NK-92 treated with Interleukin-12 subunit alpha and Interleukin-12 subunit beta, amount 100 ng/mL, for 24 hours (cell line): ENCODE data around the gene GAPT.

ENCODE experiments used
- DNase-seq: peaks from one replicate; lab custom pipeline; 2025; lab: John Stamatoyannopoulos, UW

Gene GAPT

GRCh38 chr5:58491216-58491892 is at the start of gene GAPT:
Gene GAPT (plus strand): TSS chr5:58491435. CDS start chr5:58494537, 3,102 bp downstream.
- DNase-seq: no peak

DNA sequence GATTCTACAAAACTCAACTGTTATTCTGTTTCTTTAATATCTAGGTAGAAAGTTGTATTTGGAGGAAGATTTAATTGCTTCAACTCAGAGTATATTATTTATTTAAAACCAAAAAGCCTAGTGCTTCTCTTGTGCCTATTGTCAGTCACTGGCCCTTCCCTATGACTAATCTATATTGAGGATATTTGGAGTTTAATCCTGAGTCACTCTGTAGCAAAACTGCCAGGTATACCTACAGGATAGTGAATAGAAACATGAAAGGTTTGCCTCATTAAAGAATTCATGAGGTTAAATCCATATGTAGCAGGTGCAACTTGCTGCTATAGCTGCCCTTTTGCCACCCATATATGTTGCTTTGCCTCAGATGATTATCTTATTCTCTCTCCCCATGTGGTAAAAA is 46.4 kb upstream of the GAPT start:
- DNase-seq: no peak

DNA sequence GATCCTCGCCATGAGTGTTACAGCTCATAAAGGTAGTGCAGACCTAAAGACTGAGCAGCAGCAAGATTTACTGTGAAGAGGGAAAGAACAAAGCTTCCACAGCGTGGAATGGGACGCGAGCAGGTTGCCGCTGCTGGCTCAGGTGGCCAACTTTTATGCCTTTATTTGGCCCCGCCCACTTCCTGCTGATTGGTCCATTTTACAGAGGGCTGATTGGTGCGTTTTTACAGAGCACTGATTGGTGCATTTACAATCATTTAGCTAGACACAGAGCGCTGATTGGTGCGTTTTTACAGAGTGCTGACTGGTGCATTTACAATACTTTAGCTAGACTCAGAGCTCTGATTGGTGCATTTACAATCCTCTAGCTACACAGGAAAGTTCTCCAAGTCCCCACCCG is 45.2 kb upstream of the GAPT start:
- DNase-seq: no peak

DNA sequence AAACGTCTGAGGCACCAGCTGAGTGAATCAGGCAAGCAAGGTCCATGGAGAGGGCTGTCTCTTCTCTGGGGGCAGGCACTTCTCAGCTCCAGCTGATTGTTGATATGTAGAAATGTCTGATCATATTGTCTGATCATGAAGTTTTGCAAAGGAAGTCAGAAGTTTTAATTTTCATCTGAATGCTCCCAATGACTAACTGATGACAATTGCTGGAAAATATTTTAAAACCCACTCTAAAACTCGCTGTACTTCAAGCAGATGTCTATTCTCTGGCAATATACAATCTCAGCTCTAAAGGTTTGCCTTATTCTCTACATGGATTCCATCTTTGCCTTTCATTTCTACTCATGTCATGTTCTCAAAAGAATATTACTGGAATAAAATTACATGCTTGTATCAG is 44.0 kb upstream of the GAPT start:
- no peak for DNase-seq

DNA sequence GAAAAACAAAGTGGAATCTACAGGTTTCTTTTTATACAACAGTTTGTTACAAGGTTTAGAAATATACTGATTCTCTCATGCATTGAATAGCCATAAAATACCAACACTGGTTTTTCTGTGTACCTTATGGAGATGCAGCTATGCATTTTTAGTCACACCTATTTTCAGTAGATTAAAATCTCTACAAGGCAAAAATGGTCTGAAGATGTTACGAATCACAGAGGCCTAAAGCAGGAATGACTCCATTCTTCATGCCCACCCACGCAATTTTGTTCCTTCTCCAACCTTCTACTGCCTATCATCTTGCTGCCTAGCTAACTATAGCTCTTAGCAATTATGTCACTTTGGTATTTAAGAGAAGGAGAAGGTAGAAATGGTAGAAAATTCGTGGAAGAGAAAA is 41.2 kb upstream of the GAPT start:
- DNase-seq: no peak

- DNase-seq: no peak
Measured at GRCh38 chr5:58450811-58451629, 40.2 kb upstream of the GAPT start.

DNA sequence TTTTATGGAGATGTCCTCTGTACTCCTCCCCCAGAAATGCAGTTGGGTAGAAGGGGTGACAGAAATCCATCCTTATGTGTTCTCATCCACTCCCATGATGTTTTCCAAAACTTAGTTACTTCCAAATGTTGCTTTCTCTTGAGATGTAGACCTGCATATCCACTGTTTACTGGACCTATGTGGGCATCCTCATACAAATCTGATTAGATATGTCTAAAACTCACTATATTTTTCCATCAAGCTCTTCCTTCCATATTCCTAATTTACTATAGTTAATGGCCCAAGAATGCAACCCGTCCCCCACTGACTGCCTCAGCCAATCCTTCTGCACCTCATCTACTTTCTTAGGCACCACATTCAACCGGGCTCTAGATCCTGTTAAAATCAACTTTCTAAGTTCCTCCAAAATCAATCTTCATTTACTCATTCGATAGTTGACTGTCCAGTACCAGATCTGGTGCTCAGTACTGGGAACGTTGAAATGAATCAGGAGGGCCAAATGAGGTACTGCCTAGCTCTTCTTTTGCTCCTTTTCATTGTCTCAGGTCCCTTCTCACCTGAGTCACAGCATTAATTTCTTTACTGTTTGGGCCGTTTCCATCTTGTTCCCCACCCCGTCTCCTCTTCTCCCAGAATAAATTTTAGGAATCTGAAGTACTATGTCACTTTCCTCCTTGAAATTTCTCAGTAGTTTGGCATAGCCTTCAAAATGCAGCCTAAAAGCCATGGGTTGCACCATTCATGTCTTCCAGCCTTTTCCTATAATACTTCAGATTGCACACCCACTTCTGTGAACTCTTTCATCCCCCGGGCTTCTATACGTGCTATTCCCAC is 39.3 kb upstream of the GAPT start:
- DNase-seq: no peak

DNA sequence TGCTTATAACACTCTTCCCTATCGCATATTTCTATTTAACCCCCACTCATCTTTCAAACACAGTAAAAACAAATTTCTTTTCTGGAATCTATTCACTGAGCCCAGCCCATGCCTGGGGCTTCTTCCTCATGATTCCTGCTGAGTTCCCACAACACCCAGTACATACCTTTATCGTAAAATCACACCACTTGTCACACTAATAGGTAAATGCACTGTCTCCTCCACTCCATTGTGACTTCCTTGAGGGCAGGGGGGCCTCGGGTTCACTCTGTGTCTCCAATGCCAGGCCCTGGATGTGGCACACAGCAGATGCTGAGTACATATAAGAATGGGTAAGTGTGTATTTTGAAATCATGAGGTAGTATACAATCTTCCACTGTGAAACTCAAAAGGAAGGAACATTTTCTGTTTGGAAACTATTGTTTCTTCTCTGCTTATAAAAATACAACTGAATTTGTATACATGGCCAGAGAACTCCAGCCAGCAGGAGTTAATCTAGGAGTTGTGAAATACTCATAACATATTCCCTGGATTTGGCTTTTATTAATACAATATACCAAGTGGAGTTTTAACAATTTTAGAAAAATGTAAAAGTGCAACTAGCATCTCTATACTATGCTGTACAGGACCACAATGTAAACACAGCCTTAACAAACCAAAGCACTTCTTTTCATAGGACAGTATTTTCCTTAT is 38.5 kb upstream of the GAPT start:
- DNase-seq: no peak

DNA sequence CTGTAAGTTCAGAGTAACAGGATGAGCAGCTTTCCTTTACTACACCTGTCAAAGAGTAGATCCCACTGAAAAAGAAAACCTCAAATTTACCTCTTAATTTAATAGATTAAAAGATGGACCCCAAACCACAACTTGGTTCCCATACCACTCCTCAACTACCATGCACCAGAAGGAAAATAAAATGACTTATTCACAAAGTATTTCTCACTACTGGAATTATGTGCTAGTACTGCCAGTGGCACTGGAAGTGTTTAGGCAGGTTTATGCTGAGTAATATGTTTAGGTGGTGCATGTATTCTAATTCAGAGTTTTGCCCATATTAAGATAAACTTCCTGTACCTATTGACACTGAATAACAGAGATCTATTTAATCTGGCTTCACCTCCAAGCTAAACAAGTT is 37.9 kb upstream of the GAPT start:
- DNase-seq: no peak

GRCh38 chr5:58454025-58454424 is 37.2 kb upstream of the GAPT start:
- DNase-seq: no peak

DNA sequence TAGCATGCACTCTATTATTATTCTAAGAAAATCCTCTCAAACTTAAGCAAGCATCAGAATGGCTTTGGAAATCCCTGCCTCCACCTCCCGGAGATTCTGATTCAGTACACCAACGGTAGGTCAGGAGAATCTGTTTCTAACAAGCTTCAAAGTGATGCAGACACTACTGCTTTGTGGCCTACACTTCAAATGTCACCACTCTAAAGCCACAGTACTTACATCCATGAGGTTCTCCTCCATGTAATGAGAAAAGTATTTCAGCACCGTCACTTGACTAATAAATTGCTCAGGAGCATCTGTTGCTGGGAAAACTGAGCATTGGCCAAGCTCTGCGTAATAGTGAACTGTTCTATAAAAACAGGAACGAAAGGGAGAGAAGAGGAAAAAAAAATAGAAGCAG is 36.2 kb upstream of the GAPT start:
- no peak for DNase-seq

DNA sequence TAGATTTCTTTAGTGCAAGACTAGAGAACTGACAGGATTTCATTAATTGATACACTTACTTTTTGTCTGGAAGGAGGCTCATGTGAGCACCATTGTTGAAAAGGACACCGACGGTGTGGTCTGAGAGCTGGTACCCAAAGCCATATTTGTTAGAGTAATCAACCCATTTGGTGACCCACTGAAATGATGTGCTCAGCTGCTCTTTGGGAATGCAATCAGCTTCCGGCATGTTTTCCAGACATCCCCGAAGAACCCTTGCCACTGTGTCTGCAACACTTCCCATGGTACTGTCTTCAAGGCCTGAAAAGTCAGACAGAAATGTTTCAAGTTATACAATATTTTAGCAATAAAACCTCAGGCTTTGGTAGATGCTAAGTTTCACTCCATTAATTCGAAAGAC is 35.8 kb upstream of the GAPT start:
- DNase-seq: no peak

DNA sequence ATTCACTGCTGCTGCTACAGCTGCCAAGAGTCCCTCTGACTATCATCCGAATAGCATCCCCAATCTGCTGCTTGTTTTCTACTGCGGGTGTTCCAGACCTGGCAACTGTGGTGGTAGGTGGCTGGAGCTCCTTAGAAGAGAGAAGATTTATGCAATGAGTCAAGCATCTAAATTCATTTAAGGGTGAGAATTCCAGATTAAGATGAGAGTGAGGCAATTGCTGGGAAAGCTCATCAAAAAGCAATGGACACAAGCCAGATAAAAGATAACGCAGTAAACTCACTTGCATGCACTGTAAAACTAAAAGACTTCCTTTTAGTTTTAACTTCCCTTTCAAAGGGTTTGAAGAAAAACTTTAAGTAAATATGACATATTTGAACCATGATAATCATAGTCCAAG is 35.2 kb upstream of the GAPT start:
- DNase-seq: no peak

DNA sequence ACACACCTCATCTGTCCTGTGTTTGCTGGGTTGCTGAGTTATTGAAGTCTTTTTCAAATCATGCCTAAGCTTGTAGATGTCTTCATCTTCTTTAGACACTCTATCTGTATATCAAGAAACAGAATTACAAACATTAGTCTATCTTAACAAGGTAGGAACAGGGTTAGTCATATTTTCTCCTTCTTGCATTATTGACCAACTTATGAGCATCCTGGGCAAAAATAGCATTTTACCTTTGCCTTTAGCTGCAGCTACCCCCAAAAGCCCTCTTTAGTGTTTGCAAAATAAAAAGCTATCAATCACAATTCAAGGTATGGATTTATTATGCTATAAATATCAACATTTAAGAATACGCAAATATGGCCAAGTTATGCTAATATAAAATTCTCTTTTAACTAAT is 34.7 kb upstream of the GAPT start:
- DNase-seq: no peak

GRCh38 chr5:58457050-58457449 is 34.2 kb upstream of the GAPT start:
- no peak for DNase-seq

GRCh38 chr5:58458141-58458742 is 33.0 kb upstream of the GAPT start:
- DNase-seq: no peak

GRCh38 chr5:58458743-58459145 is 32.5 kb upstream of the GAPT start:
- DNase-seq: no peak

- DNase-seq: no peak
Measured at GRCh38 chr5:58459146-58460001, 31.9 kb upstream of the GAPT start.

- no peak for DNase-seq
Measured at GRCh38 chr5:58460002-58460731, 31.1 kb upstream of the GAPT start, which contains the start of gene PLK2. Gene PLK2 (minus strand): TSS chr5:58460086. CDS start chr5:58459959, 127 bp downstream.

DNA sequence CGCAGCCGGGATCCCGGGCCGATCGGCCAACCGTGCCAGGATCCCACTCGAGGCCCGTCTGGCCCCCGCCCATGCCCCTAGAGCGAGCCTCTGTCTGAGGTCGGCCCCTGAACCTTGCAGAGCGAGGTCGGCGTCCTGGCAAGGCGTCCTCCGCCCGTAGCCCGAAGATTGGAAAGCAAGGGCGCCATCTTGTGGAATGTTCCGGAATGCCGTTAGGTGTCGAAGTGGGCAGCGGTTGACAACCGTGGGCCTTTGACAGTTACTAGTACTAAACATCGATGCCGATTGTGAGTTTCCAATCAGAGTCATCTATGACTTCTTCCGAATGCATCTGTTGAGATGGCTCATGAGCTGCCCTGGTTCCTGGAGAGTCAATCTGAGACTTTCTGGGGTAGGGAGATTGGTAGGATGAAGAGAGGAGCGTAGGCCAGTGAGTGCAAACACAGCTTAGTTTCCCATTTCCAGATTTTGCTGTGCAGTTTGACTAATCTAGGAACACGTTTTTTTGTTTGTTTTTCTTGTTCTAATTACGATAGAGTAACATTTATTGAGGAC is 30.4 kb upstream of the GAPT start:
- peak; percentile 11 for DNase-seq
